Fibroblast of lung (primary cell): ENCODE measurements around the gene CHMP6. TPM values are rescaled to one million over a fixed set of nuclear protein-coding genes. Genes with fewer than 3 reads are reported as not detected.

Source experiments
- DNase-seq, 2 donors: peaks; one replicate each; pipeline versions ENCODE4 v3.0.0 to v3.0.0-alpha.2; 2010; ENCODE audit warnings: low read depth in 2 of 2
- H2AFZ ChIP-seq: 2 replicates; pipeline ENCODE4 v1.5.1; 2012; ENCODE audit warnings: low read length, control low read depth, inconsistent platforms
- H3K27ac ChIP-seq: 2 replicates; pipeline ENCODE4 v1.5.1; 2011; ENCODE audit warnings: low read length, control low read depth; ENCODE audit not compliant: insufficient read depth
- H3K27me3 ChIP-seq: 2 replicates; pipeline ENCODE4 v1.5.1; 2011; ENCODE audit warnings: mild to moderate bottlenecking, low read length; ENCODE audit not compliant: control insufficient read depth, insufficient read depth
- H3K36me3 ChIP-seq: 2 replicates; pipeline ENCODE4 v1.5.1; 2011; ENCODE audit warnings: low read length; ENCODE audit not compliant: control insufficient read depth, insufficient read depth
- H3K4me1 ChIP-seq: 2 replicates; pipeline ENCODE4 v1.5.1; 2011; ENCODE audit warnings: low read length; ENCODE audit not compliant: control insufficient read depth, insufficient read depth; ENCODE audit errors: extremely low read depth
- H3K4me2 ChIP-seq: 2 replicates; pipeline ENCODE4 v1.5.1; 2011; ENCODE audit warnings: low read length, control low read depth; ENCODE audit not compliant: insufficient read depth; ENCODE audit errors: extremely low read depth
- H3K4me3 ChIP-seq, 4 experiments: fragments of 200-600 bp in 1 of 4; sonication (generic) in 1 of 4; replicated peaks in 1 of 4; 2 replicates each; pipeline ENCODE4 v1.5.1; 2011 to 2016; ENCODE audit warnings: low read length in 4 of 4, low read depth in 3 of 4, mild to moderate bottlenecking in 3 of 4, control low read depth in 2 of 4, inconsistent platforms in 1 of 4, mixed read lengths in 1 of 4; ENCODE audit not compliant: insufficient read depth in 1 of 4; ENCODE audit errors: control extremely low read depth in 1 of 4
- H3K79me2 ChIP-seq: 2 replicates; pipeline ENCODE4 v1.5.1; 2012; ENCODE audit warnings: mild to moderate bottlenecking, low read length, inconsistent platforms; ENCODE audit not compliant: control insufficient read depth, insufficient read depth
- H3K9ac ChIP-seq: 2 replicates; pipeline ENCODE4 v1.5.1; 2011; ENCODE audit warnings: mild to moderate bottlenecking, low read length, control low read depth; ENCODE audit not compliant: insufficient read depth
- H3K9me3 ChIP-seq: 2 replicates; pipeline ENCODE4 v1.5.1; 2012; ENCODE audit warnings: low read depth, low read length; ENCODE audit not compliant: control insufficient read depth, insufficient read depth
- H4K20me1 ChIP-seq: 2 replicates; pipeline ENCODE4 v1.5.1; 2011; ENCODE audit warnings: low read length; ENCODE audit not compliant: control insufficient read depth, insufficient read depth; ENCODE audit errors: extremely low read depth
- EZH2 ChIP-seq: IDR thresholded peaks from 2 replicates; pipeline ENCODE4 v1.5.1; 2012; ENCODE audit warnings: low read length, control low read depth, mild to moderate bottlenecking; ENCODE audit errors: missing control alignments
- polyA plus RNA-seq, 2 donors: library from polyadenylated mRNA; depleted of rRNA in 1 of 2; stranded (reverse) in 1 of 2; unstranded in 1 of 2; fragments of >200 nt; gene quantifications; 2 replicates each; pipeline ENCODE4 v1.2.1, GENCODE V29; 2011 to 2012; ENCODE audit warnings: missing spikeins in 1 of 2
- total RNA-seq: library from RNA; depleted of rRNA; stranded (reverse); fragments of >200 nt; gene quantifications from 2 replicates; pipeline ENCODE4 v1.2.1, GENCODE V29; 2014
- TF ChIP-seq, protein P1 (sequence below), 2 donors: IDR thresholded peaks in 1 of 2; conservative IDR thresholded peaks in 1 of 2; 1 replicate in 1 of 2; 2 replicates in 1 of 2; pipeline ENCODE4 v1.5.1; 2011 to 2012; ENCODE audit warnings: low read length in 2 of 2, control low read depth in 1 of 2, inconsistent platforms in 1 of 2, low read depth in 1 of 2, mild to moderate bottlenecking in 1 of 2

The CHMP6 gene
- total and polyA plus RNA-seq, 2 donors (not counting 1 experiment from before 2014, with no cell fraction given), result 11.2 to 30.1 TPM

DNA sequence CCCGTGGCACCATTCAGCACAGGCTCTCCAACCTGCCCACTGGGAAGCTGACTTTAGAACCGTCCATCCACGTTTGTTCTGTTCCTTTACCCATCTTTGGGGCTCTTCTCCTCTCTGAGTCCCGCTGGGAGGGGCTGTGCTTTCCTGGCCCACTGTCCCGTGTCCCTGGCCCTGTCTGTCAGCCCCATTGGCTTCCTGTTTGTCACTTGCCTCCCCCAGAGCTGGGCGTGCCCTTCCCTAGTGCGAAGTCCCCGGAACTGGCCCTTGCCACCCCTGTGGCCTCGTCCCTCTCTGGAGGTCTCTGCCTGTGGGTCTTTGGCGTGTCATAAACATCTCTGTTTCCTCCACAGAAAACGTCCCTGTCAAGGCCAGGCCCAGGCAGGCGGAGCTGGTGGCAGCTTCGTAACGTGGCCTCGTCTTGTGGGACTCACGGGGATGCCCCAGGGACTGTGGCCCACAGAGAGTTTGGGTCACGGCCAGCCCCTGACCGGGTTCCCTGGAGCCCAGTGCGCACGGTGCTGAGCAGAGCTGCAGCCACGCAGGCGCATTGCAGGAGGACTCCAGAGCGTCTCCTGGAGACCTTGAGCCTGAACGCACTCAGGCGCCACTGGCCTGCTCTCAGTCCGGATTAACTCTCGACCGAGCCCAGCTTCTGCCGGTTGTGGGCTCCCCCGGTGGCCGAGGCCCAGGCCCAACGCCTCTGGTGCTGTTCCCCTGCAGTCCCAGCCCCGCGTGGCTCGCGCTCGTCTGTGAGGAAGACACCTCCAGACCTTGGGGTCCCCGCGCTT lies 7.3 kb downstream of the CHMP6 start:
- no peak for DNase-seq
- Histone ChIP-seq H3K36me3 (peaks cover 28% of the 10 kb centered on the region), H3K4me2 (no peak overlapping the region), H3K4me1 (peaks cover 3% of the 10 kb centered on the region), H3K4me3 (no peak overlapping the region), H3K27ac (no peak overlapping the region), H2AFZ (no peak overlapping the region), H3K9me3 (no peaks in the 10 kb centered on the region), H3K27me3 (peaks cover 6% of the 10 kb centered on the region), H3K79me2 (no peaks in the 10 kb centered on the region), H3K9ac (no peak overlapping the region), H4K20me1 (no peaks in the 10 kb centered on the region)
- no peak for TF ChIP-seq EZH2
- TF ChIP-seq, protein P1, sequence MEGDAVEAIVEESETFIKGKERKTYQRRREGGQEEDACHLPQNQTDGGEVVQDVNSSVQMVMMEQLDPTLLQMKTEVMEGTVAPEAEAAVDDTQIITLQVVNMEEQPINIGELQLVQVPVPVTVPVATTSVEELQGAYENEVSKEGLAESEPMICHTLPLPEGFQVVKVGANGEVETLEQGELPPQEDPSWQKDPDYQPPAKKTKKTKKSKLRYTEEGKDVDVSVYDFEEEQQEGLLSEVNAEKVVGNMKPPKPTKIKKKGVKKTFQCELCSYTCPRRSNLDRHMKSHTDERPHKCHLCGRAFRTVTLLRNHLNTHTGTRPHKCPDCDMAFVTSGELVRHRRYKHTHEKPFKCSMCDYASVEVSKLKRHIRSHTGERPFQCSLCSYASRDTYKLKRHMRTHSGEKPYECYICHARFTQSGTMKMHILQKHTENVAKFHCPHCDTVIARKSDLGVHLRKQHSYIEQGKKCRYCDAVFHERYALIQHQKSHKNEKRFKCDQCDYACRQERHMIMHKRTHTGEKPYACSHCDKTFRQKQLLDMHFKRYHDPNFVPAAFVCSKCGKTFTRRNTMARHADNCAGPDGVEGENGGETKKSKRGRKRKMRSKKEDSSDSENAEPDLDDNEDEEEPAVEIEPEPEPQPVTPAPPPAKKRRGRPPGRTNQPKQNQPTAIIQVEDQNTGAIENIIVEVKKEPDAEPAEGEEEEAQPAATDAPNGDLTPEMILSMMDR (conservative IDR thresholded peaks at IDR 0.05 in 1 of 2, IDR thresholded peaks at IDR 0.05 in 1 of 2; ENCODE audit: low read depth in 1 of 2, low read length in 2 of 2), result no peak

DNA sequence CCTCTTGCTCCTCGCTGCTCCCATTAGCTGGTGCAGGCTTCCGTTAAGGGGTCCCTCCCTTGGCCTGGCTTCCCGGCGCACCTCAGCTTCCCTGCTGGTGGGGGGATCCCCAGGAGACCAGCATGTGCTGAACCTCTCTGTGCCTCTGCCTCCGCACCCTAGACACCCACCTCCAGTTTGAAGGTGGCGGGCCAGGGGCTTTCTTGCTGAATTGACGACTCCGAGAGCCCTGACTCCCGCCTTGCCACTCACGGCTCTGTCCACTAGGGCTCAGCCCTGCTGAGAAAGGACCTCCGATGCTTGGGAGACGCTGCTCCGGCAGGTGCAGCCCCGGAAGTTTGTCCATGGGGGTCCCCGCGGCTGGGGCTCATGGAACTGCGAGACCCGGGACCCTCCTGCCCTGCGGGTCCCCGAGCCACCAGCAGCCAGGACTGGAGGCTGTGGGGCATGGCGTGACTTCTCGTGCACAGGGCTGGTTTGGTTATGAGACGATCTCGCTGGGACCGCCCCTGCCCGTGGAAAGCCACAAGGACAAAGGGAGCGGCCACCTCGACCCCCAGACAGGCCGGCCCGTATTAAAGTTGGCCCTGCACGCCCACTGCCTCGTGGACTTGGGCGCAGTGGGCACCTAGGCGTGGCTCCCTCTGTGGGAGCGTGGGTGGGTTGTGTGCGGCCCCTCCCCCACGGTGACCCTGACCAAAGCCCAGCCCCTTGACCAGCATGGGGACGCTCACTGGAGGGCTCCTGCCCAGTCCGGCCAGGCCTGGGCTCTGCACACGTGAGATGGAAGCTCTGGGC lies 8.1 kb downstream of the CHMP6 start:
- no peaks in the 10 kb centered on the region for H3K9me3 ChIP-seq
- peaks cover 3% of the 10 kb centered on the region for H3K4me1 ChIP-seq
- TF ChIP-seq EZH2, result no peak
- TF ChIP-seq, protein P1 (conservative IDR thresholded peaks at IDR 0.05 in 1 of 2, IDR thresholded peaks at IDR 0.05 in 1 of 2; ENCODE audit: low read depth in 1 of 2, low read length in 2 of 2), result no peak
- H3K4me2 ChIP-seq, result no peak overlapping the region
- no peaks in the 10 kb centered on the region for H4K20me1 ChIP-seq
- DNase-seq, result no peak
- H2AFZ ChIP-seq, result no peak overlapping the region
- H3K79me2 ChIP-seq, result no peaks in the 10 kb centered on the region
- H3K4me3 ChIP-seq, result no peak overlapping the region
- H3K9ac ChIP-seq, result no peak overlapping the region
- peaks cover 11% of the 10 kb centered on the region for H3K27me3 ChIP-seq
- peaks cover 28% of the 10 kb centered on the region for H3K36me3 ChIP-seq
- H3K27ac ChIP-seq, result no peak overlapping the region

DNA sequence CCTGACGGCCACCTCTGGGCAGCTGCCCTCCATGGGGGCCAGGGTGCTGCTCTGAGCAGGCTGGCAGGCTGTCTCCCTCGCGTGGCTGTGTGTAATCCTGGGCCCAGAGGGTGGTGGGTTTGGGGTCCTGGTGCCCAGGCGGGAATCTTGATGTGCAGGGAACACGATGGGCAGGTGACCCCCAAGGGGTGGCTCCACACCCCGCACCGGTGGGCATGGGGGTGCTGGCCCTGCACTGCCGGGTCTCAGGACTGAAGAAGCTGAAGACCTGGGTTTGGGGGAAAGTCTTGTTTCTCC lies 8.6 kb downstream of the CHMP6 start:
- Histone ChIP-seq H3K79me2 (no peaks in the 10 kb centered on the region), H3K9ac (no peak overlapping the region), H4K20me1 (no peaks in the 10 kb centered on the region), H3K4me2 (no peak overlapping the region), H3K9me3 (no peaks in the 10 kb centered on the region), H3K4me3 (no peak overlapping the region), H3K36me3 (peaks cover 24% of the 10 kb centered on the region), H3K27ac (no peak overlapping the region), H3K27me3 (peaks cover 16% of the 10 kb centered on the region), H2AFZ (no peak overlapping the region), H3K4me1 (peaks cover 3% of the 10 kb centered on the region)
- no peak for TF ChIP-seq EZH2
- TF ChIP-seq, protein P1 (conservative IDR thresholded peaks at IDR 0.05 in 1 of 2, IDR thresholded peaks at IDR 0.05 in 1 of 2; ENCODE audit: low read depth in 1 of 2, low read length in 2 of 2), result no peak
- DNase-seq, result no peak
